ENCODE measurements around the gene CELF2.

The CELF2 gene

DNA sequence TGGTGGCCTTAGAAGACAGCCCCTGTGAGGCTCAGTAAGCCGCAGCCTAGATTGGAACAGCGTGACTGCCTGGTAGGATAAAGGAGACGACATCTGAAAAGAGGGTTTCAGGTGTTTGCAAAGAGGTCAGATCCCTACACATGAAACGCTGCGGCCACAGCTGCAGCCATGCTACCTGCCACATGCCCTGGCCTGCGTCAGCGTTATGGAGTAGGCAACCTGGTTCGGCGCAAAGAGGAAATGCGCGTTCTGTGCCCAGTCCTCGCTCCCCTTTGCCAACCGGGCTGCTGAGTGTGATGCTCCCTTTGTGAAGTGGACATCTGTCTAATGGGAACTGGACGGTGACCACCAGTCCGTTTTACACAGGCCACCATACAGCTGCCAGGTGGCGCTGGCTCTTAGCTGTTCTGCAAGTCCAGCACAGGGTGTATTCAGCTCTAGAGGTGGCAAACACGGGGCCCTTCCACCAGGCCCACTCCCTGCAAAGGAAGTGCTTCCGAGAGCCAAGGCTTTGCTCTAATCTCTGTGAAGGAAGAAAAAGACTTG is 160.3 kb downstream of the CELF2 start:
- no peak overlapping the region for H3K4me3 ChIP-seq (ENCODE audit: low read length)
- TF ChIP-seq, protein P1, sequence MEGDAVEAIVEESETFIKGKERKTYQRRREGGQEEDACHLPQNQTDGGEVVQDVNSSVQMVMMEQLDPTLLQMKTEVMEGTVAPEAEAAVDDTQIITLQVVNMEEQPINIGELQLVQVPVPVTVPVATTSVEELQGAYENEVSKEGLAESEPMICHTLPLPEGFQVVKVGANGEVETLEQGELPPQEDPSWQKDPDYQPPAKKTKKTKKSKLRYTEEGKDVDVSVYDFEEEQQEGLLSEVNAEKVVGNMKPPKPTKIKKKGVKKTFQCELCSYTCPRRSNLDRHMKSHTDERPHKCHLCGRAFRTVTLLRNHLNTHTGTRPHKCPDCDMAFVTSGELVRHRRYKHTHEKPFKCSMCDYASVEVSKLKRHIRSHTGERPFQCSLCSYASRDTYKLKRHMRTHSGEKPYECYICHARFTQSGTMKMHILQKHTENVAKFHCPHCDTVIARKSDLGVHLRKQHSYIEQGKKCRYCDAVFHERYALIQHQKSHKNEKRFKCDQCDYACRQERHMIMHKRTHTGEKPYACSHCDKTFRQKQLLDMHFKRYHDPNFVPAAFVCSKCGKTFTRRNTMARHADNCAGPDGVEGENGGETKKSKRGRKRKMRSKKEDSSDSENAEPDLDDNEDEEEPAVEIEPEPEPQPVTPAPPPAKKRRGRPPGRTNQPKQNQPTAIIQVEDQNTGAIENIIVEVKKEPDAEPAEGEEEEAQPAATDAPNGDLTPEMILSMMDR (IDR thresholded peaks at IDR 0.05; ENCODE audit: insufficient read depth, low read depth, low read length, missing control alignments), result no peak
- DNase-seq (ENCODE audit: low read depth), result no peak

GRCh38 chr10:11178606-11179515 is 161.2 kb downstream of the CELF2 start:
- TF ChIP-seq, protein P1 (IDR thresholded peaks at IDR 0.05; ENCODE audit: insufficient read depth, low read depth, low read length, missing control alignments), result no peak
- DNase-seq (ENCODE audit: low read depth), result no peak
- H3K4me3 ChIP-seq (ENCODE audit: low read length), result no peak overlapping the region

DNA sequence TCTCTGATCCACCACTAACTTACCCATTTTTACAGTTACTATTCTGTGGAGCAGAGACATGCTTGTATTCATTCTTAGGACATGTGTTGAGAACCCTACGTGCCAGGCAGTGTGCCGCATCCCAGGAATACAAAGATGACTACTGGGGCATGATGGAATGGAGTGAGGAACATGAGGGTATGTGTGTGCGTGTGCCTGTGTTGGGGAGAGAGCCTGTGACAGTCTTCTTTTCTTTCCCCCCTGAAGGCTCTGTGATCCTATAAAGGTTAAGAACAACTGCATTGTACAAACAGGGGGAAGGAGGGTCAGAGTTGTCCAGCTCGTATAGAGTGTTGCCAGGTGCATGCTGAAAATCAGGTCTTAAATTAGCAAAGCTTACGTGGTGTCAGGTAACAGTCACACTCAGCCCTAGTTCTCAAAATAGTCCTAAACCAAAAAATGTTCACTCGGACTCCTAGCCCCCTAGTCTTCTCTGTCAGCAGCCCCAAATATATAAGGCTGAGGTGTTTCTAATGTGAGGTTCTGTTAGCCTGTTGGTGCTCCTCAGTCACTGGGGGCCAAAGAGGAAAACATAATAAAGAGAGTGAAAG is 161.9 kb downstream of the CELF2 start:
- TF ChIP-seq, protein P1 (IDR thresholded peaks at IDR 0.05; ENCODE audit: insufficient read depth, low read depth, low read length, missing control alignments), result no peak
- DNase-seq (ENCODE audit: low read depth), result no peak
- H3K4me3 ChIP-seq (ENCODE audit: low read length), result no peak overlapping the region

- H3K4me3 ChIP-seq (ENCODE audit: low read length), result no peak overlapping the region
- no peak for DNase-seq (ENCODE audit: low read depth)
- TF ChIP-seq, protein P1 (IDR thresholded peaks at IDR 0.05; ENCODE audit: insufficient read depth, low read depth, low read length, missing control alignments), result no peak
These were observed 162.6 kb downstream of the CELF2 start for GRCh38 chr10:11180228-11180627.

DNA sequence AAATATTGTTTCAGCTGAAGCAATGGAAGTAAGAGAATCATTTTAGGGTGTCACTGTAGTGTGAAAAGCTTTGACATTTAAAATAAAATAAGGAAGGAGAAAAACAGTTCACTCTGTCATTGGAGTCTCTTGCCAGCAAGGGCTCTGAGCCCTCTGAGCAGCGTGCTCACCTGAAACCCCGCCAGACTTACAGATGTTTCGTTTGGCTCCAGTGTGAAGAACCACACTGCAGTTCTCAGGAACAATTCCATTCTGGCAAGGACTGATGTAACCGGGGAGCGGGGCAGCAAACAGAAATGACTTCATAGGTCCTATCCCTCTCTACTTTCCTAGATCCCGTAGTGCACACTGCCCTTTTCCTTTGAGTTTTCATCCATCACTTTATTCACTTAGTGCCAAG is 164.3 kb downstream of the CELF2 start:
- H3K4me3 ChIP-seq (ENCODE audit: low read length), result no peak overlapping the region
- TF ChIP-seq, protein P1 (IDR thresholded peaks at IDR 0.05; ENCODE audit: insufficient read depth, low read depth, low read length, missing control alignments), result no peak
- DNase-seq (ENCODE audit: low read depth), result no peak

GRCh38 chr10:11183015-11183414 is 165.3 kb downstream of the CELF2 start:
- H3K4me3 ChIP-seq (ENCODE audit: low read length), result no peak overlapping the region
- TF ChIP-seq, protein P1 (IDR thresholded peaks at IDR 0.05; ENCODE audit: insufficient read depth, low read depth, low read length, missing control alignments), result no peak
- no peak for DNase-seq (ENCODE audit: low read depth)

Measured in epithelial cell of esophagus (primary cell).